Astrocyte of the cerebellum (primary cell): Measurements from ENCODE around the gene DACH1.

Source experiments
- DNase-seq: peaks from one replicate; pipeline ENCODE4 v3.0.0-alpha.2; 2011; ENCODE audit warnings: low read depth
- H3K4me3 ChIP-seq: 2 replicates; pipeline ENCODE4 v1.5.1; 2011; ENCODE audit warnings: mild to moderate bottlenecking, low read depth, low read length, moderate library complexity
- CTCF ChIP-seq: IDR thresholded peaks from 2 replicates; pipeline ENCODE4 v1.5.1; 2012; ENCODE audit warnings: low read length, low read depth, moderate library complexity, mild to moderate bottlenecking; ENCODE audit errors: missing control alignments
- in situ Hi-C: cut with HindIII; loops from 2 replicates; pipeline ENCODE4 v1.10.0; 2017; ENCODE audit warnings: low sequenced_read_pairs

DACH1 gene

GRCh38 chr13:71701741-71702140 lies 165.3 kb downstream of the DACH1 start:
- in situ Hi-C loops = no loop called here
- no peak for TF ChIP-seq CTCF
- no peak overlapping the region for H3K4me3 ChIP-seq
- no peak for DNase-seq

- no peak overlapping the region for H3K4me3 ChIP-seq
- in situ Hi-C loops = no loop called here
- DNase-seq = no peak
- TF ChIP-seq CTCF = no peak
Observed at GRCh38 chr13:71699342-71699741, 167.7 kb downstream of the DACH1 start.

GRCh38 chr13:71695662-71696061 lies 171.3 kb downstream of the DACH1 start:
- TF ChIP-seq CTCF = no peak
- in situ Hi-C loops = no loop called here
- no peak for DNase-seq
- no peak overlapping the region for H3K4me3 ChIP-seq

GRCh38 chr13:71685072-71685471 lies 181.9 kb downstream of the DACH1 start:
- TF ChIP-seq CTCF = no peak
- DNase-seq = no peak
- H3K4me3 ChIP-seq = no peak overlapping the region
- in situ Hi-C loops = no loop called here

GRCh38 chr13:71681901-71682613 lies 184.9 kb downstream of the DACH1 start:
- TF ChIP-seq CTCF = no peak
- H3K4me3 ChIP-seq = no peak overlapping the region
- in situ Hi-C loops = no loop called here
- no peak for DNase-seq

GRCh38 chr13:71677124-71677523 lies 189.9 kb downstream of the DACH1 start:
- in situ Hi-C loops = no loop called here
- no peak for TF ChIP-seq CTCF
- DNase-seq = no peak
- no peak overlapping the region for H3K4me3 ChIP-seq
